Type B pancreatic cell (in vitro differentiated cells): ENCODE results near the gene ILDR2. TPM values are rescaled to one million over a fixed set of nuclear protein-coding genes. Genes with fewer than 3 reads are reported as not detected.

ENCODE experiments used
- DNase-seq: peaks from one replicate; pipeline ENCODE4 v3.0.0; 2021; ENCODE audit warnings: mixed read lengths; ENCODE audit not compliant: unreplicated experiment; ENCODE audit errors: extremely low spot score
- H3K27ac Mint-ChIP-seq: 2 replicates; pipeline ENCODE4 v1.8.0; 2021; ENCODE audit warnings: mild to moderate bottlenecking, mixed read lengths
- H3K27me3 Mint-ChIP-seq: 2 replicates; pipeline ENCODE4 v1.8.0; 2021; ENCODE audit warnings: mixed read lengths
- H3K36me3 Mint-ChIP-seq: 2 replicates; pipeline ENCODE4 v1.8.0; 2021; ENCODE audit warnings: mixed read lengths
- H3K4me1 Mint-ChIP-seq: one replicate; pipeline ENCODE4 v1.8.0; 2021; ENCODE audit warnings: mixed read lengths; ENCODE audit not compliant: unreplicated experiment
- H3K4me3 Mint-ChIP-seq: 2 replicates; pipeline ENCODE4 v1.8.0; 2021; ENCODE audit warnings: mild to moderate bottlenecking, mixed read lengths
- H3K9me3 Mint-ChIP-seq: 2 replicates; pipeline ENCODE4 v1.8.0; 2021; ENCODE audit warnings: mixed read lengths
- total RNA-seq: library from RNA; stranded (reverse); gene quantifications from 2 replicates; pipeline ENCODE4 v1.2.1, GENCODE V29; 2021; ENCODE audit warnings: low replicate concordance
- TF ChIP-seq, protein P1 (sequence below): fragments of 200-600 bp; sonication (generic); conservative IDR thresholded peaks from 2 replicates; pipeline ENCODE4 v1.5.0; 2021; ENCODE audit warnings: antibody characterized with exemption, mild to moderate bottlenecking

Gene ILDR2
- total RNA-seq, 1 donor from 2014 or later: 48.7 TPM

DNA sequence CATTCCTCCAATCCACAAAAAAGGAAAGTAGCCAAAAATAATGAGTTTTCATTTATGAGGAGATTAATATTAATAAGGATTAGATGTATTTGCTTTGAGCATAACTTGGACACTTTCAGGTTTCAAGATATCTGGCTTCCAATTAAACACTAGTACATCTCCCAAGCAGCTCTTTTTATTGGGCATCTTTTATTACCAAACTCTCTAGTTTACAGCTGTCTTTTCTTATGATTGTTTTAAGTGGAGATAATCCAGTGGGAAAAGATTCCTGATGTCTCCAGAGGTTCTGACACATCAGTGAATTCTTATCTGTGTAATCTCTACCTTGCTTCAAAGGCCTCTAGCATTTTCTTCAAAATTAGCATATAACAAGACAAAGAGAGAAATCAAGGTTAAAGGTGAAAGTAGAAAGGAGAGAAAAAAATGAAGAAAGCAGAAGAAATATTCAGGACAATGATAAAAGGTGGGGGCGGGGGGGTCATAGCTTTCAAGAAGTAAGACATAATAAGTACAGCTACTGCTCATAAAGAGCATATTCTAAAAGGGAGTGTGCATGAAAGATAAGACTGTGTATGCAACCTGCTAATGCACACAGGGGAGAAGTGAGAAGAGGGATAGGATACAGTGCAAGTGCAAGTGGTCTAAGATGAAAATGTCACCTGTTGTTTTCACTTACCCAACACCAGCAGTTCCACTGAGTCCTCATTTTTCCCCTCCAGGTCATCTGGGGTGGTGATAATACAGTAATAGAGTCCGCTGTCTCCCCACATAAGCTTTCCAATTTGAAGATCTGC, 19.1 kb downstream of the ILDR2 start:
- TF ChIP-seq, protein P1, sequence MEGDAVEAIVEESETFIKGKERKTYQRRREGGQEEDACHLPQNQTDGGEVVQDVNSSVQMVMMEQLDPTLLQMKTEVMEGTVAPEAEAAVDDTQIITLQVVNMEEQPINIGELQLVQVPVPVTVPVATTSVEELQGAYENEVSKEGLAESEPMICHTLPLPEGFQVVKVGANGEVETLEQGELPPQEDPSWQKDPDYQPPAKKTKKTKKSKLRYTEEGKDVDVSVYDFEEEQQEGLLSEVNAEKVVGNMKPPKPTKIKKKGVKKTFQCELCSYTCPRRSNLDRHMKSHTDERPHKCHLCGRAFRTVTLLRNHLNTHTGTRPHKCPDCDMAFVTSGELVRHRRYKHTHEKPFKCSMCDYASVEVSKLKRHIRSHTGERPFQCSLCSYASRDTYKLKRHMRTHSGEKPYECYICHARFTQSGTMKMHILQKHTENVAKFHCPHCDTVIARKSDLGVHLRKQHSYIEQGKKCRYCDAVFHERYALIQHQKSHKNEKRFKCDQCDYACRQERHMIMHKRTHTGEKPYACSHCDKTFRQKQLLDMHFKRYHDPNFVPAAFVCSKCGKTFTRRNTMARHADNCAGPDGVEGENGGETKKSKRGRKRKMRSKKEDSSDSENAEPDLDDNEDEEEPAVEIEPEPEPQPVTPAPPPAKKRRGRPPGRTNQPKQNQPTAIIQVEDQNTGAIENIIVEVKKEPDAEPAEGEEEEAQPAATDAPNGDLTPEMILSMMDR: no peak
- Mint-ChIP-seq H3K27ac (no peak overlapping the region), H3K4me3 (no peak overlapping the region), H3K9me3 (peaks cover 13% of the 10 kb centered on the region), H3K4me1 (peaks cover 4% of the 10 kb centered on the region), H3K27me3 (peaks cover 46% of the 10 kb centered on the region), H3K36me3 (peaks cover 6% of the 10 kb centered on the region)
- no peak for DNase-seq

DNA sequence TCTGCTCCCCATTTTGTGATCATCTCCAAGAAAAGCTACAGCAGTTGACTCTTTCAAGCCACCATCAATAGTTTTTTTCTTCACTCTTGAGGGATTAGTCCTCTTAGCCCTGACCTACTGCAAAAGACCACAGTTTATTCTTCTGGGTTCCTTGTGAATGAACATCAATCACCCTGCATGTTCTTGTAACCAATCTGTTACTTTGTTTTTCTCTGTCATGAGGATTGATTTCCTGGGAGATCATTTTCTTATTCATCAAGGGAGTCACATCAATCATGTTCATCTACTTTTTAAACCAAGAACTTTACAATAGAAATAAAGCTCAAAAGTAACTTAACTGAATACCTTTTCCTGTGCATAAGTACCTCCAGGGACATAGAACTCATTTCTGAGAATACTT, 21.8 kb downstream of the ILDR2 start:
- no peak for DNase-seq
- Mint-ChIP-seq H3K27ac (no peak overlapping the region), H3K36me3 (peaks cover 2% of the 10 kb centered on the region), H3K27me3 (peaks cover 50% of the 10 kb centered on the region), H3K4me3 (no peak overlapping the region), H3K9me3 (peaks cover 7% of the 10 kb centered on the region), H3K4me1 (peaks cover 11% of the 10 kb centered on the region)
- TF ChIP-seq, protein P1: no peak

DNA sequence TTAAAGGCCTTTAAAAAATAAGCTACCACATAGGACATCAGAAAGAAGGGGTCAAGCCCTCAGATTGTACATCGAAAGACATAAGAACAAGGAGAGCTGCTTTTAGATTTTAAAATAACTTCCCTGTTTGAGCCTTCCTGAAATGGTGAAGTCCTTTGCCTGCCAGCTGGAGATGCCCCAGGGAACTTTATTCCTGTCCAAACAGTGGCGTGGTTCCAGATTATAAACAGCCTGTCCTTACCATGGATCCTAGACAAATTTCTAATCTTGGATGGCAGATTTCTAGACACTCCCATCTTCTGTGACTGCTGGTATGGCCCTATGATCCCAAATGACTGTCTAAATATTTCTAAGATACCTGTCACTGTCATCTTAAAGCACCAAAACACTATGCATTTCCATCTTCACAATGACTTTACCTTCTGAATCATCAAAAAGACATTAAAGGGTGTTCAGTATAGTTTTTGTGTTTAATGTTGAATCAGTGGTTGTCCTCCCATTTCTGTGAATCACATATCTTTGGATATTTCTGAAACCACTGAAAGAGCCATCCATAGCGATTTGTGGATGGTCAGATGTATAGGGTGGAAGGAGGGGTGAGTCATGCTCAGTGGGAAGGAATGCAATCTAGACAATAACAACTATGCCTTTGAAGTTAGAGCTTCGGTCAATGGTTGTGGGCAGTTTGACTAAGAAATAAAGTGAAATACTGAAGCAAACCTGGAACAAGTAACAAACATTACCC, 23.2 kb downstream of the ILDR2 start:
- H3K9me3 Mint-ChIP-seq: peaks cover 4% of the 10 kb centered on the region

DNA sequence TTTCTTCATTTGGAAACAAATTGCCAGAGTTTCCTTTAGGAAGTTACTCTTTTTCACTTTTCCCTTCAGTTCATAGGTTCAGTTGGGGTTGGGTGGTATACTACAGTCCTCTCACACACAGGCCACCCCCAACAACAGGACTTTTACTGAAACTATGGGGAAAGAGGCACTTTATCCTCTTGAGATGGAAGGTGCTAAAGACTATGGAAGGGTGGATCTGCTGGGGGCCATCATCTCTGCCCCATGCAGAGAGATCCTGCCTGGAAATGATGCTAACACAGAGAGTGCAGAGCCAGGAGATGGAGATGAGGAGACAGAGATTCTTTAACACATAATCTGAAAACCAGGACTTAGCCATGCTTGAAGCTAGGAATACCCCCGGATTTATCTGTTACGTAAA, 24.3 kb downstream of the ILDR2 start:
- no peak for DNase-seq
- Mint-ChIP-seq H3K9me3 (peaks cover 4% of the 10 kb centered on the region), H3K4me3 (no peak overlapping the region), H3K36me3 (no peaks in the 10 kb centered on the region), H3K4me1 (peaks cover 17% of the 10 kb centered on the region), H3K27me3 (peaks cover 65% of the 10 kb centered on the region), H3K27ac (no peak overlapping the region)
- TF ChIP-seq, protein P1: no peak

More for the DNA sequence above, 23.2 kb downstream of the ILDR2 start:
- Mint-ChIP-seq H3K27me3 (peaks cover 61% of the 10 kb centered on the region), H3K36me3 (no peaks in the 10 kb centered on the region), H3K4me1 (peaks cover 12% of the 10 kb centered on the region), H3K27ac (no peak overlapping the region), H3K4me3 (no peak overlapping the region)
- TF ChIP-seq, protein P1: no peak
- DNase-seq: no peak

DNA sequence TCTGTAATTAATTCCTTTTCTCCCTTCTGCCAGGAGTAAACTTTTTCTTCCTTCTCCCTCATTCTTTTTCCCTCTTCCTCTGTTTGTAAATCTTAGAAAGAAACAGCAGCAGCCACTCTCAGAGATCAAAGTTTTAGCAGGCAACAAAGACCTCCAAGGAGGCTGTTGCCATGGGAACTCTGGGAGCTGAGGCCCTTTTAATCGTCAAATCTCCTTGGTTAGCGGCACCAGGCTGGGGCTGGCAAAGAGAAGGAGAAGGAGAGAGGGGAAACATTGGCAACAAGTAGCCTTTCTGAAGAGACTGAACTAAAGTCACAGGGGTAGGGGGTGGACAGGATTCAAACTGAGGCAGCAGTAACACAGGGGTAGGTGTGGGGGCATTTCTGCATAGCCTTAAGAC, 25.2 kb downstream of the ILDR2 start:
- H3K4me1 Mint-ChIP-seq: peaks cover 17% of the 10 kb centered on the region

More for the DNA sequence above, 25.2 kb downstream of the ILDR2 start:
- no peak for DNase-seq
- H3K4me3 Mint-ChIP-seq: peak overlapping the region; percentile 26
- H3K36me3 Mint-ChIP-seq: no peaks in the 10 kb centered on the region
- peaks cover 74% of the 10 kb centered on the region for H3K27me3 Mint-ChIP-seq
- TF ChIP-seq, protein P1: no peak
- peaks cover 4% of the 10 kb centered on the region for H3K9me3 Mint-ChIP-seq
- H3K27ac Mint-ChIP-seq: peak overlapping the region; percentile 2
